Stimulated activated CD4-positive, alpha-beta T cell treated with anti-CD3 and anti-CD28 coated beads, TNF-alpha, amount 100 ng/mL, for 48 hours (primary cell): ENCODE results near the gene MYOD1.

Experiments used
- DNase-seq, 3 donors: peaks; one replicate each; pipeline ENCODE4 v3.0.0-alpha.2; 2020; ENCODE audit warnings: low read depth in 3 of 3

MYOD1 gene

DNA sequence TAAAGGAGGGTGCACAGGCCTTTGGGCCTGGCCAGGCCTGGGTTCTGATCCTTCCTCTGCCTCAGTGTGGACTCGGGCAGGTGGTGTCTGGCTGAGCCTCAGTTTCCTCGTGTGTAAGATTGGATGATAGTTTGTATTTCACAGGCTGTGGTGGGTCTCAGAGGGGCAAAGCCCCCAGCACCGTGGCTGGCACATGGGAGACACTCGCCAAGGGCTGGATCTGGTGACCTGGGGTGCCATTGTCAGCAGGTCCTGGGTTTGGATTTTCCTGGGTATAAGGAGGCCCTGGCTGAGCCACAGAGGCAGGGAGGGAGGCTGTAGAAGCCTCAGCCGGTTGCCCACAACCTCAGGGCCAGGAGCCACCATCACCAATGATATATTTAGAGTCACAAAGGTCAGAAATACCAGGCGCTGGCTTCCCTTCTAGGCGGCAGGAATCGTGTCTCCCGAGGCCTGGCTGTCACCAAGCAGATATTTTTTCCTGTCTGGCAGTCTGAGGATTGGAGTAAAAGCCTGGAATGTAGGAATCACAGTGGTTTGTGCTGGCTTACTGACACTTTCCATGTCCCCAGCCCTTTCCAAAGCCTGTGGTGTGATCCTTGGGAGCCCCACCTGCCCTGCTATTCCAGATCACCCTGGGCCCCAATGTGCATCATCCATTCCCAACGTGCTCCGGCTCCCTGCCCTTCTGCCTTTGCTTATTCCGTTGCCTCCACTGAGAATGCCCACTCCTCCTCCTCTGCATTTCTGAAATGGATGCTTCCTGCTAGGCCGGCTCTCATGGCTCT lies 30.8 kb downstream of the MYOD1 start:
- DNase-seq, result no peak

- no peak for DNase-seq
Observed at GRCh38 chr11:17750801-17751165, 31.4 kb downstream of the MYOD1 start.

GRCh38 chr11:17751558-17751957 lies 32.2 kb downstream of the MYOD1 start:
- DNase-seq, result no peak

GRCh38 chr11:17752144-17752543 lies 32.8 kb downstream of the MYOD1 start:
- DNase-seq, result no peak

GRCh38 chr11:17753153-17753552 lies 33.8 kb downstream of the MYOD1 start:
- DNase-seq, result no peak

DNA sequence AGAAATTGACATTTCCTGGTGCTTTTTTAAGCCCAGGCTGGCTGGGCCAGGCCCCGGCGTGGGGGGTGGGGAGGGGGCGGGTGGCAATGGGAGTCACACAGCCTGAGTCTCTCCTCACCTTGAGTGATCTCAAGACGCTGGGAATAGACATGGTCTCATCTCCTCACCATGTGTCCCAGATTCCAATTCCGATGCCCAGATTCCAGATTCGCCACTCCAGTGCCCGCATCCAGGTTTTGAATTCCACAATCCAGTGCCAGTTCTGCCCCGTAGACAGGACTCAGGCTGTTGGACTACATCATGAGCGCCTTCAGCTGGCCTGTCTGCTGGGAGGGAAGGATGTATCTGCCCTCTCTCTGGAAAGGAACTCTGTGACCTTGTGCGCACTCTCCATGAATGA lies 34.3 kb downstream of the MYOD1 start:
- no peak for DNase-seq

DNA sequence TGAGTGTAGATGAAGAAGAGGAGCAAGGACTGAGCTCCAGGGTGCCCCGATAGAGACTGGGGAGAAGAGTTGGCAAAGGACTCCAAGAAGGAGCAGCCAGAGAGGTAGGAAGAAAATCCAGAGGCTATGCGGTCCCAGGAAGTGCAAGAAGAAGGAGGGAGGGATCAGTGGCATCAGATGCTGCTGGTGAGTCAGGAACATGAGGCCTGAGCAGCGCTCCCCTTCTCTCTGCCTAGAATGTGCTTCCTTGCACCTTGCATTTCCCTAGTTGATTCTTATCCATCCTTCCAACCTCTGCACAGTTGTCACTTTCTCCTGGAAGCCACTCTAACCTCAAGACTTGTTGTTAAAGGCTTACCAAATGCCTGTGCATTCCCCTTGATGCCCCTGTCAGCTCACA lies 36.5 kb downstream of the MYOD1 start:
- no peak for DNase-seq

- DNase-seq, result no peak
Observed at GRCh38 chr11:17760102-17761029, 41.0 kb downstream of the MYOD1 start.

- DNase-seq, result no peak
Observed at GRCh38 chr11:17762309-17762974, 43.1 kb downstream of the MYOD1 start.

- DNase-seq, result no peak
Observed at GRCh38 chr11:17763244-17763643, 43.9 kb downstream of the MYOD1 start.

- DNase-seq, result no peak
Observed at GRCh38 chr11:17763703-17764102, 44.3 kb downstream of the MYOD1 start.

DNA sequence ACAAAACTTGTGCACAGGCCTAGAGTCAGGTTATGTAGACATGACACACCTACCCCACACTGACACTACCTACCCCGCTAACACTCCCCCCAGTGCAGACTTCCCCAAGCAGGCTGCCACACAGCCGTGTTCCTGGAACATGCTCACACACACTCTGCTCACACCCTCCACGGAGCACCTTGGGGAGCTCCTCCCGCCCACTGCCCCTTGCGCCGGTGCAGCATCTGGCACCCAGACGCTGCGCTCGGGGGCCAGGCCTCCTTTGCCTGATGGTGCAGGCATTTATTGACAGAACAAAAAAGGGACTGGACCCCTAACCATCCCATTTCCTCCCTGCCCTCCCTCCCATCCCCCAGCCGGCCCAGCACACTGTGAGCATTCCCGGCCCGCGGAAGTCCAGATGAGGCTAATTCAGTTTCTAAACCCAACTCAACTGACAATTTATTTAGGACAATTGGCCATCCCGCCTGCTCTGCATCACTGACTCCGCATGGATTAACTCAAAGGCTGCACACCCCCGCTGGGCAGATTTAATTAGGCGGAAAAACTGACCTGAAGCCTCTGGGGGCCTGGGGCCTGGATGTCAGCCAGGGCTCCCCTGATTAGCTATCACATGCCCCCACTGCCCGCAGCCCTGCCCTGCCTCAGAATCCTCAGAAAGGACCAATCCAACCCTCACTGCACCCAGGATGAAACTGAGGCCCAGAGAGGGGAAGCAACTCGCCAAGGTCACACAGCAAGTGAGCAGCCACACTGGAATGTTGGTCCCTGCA lies 45.3 kb downstream of the MYOD1 start:
- no peak for DNase-seq

GRCh38 chr11:17765356-17766072 lies 46.1 kb downstream of the MYOD1 start:
- no peak for DNase-seq

- DNase-seq, result no peak
Observed at GRCh38 chr11:17766073-17766359, 46.6 kb downstream of the MYOD1 start.

DNA sequence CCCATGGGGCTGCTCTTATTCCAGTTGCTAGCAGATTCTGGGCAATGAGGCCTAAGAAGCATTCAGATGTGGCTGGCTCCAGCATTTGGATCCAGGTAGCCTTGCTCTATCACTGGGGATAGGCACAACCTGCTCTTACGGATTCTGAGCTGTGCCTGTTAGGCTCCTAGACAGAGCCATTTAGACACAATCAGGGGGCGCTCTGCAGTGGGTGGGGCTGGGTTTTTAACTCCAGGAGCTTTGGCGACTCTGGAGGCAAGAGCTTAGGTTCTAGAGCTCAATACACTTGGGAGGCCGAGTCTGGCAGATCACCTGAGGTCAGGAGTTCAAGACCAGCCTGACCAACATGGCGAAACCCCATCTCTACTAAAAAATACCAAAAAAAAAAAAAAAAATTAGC lies 47.2 kb downstream of the MYOD1 start:
- DNase-seq, result no peak

DNA sequence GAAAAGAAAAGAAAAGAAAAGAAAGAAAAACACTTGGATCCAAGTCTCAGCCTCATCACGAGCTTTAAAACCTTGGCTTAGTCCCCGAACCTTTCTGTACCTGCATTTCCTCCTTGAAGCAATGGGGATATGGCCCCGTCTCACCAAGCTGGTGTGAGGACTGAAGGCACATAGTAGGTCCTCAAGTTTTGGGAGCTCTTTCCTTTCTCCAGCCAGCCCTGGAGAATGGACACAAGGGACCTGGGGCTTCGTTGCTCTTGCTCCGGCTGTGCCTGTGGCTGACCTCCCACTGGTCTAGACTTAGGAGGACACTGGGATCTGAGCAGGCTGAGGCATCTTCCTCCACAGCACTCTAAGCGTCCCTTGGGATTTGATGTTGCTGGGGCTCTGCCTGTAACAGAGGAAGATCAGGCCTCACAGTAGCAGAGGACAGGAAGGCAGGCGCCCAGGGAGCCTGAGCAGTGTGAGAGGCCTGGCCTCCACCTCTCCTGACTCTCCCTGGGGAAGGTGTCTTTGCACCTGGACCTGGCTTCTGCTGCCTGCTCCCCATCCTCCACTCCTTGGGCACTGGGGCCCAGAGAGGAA lies 48.0 kb downstream of the MYOD1 start:
- DNase-seq, result no peak

DNA sequence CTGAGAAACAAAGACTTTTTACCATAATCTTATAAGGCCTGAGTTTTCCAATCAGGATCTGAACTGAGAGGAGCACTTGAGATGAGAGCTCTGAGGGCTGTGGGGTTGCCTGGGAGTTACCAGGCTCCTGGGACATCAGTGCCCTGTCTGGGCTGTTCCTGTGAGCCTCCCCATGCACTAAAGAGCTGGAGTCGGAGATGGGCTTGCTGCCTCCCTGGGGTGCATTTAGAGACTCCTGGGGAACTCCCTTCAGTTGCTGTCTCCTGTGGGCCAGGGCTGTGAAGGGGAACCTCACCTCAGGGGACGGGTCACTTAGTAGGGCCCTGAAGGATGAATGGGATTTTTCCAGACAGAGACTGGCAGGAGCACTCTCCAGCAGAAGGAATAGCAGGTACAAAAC lies 48.5 kb downstream of the MYOD1 start:
- no peak for DNase-seq

DNA sequence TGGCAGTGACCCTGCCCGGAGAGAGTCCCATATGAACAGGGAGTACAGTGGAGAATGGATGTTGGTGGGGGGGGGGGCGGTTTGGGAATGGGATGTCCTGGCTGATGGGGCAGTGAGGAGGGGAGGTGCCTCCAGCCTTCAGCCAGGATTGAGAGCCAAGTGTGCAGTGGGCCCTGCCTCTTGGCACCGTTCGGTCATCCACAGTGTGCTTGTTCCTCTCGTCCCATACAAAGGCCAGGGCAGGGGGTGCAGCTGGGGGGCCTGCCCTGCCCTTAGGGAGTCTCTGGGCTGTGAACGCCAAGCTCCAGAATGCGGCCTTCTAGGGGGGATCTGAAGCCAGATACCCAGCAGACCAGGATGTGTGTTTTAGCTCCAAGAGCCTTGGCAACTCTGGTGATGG lies 49.2 kb downstream of the MYOD1 start:
- no peak for DNase-seq

GRCh38 chr11:17769218-17769617 lies 49.8 kb downstream of the MYOD1 start:
- DNase-seq, result no peak

DNA sequence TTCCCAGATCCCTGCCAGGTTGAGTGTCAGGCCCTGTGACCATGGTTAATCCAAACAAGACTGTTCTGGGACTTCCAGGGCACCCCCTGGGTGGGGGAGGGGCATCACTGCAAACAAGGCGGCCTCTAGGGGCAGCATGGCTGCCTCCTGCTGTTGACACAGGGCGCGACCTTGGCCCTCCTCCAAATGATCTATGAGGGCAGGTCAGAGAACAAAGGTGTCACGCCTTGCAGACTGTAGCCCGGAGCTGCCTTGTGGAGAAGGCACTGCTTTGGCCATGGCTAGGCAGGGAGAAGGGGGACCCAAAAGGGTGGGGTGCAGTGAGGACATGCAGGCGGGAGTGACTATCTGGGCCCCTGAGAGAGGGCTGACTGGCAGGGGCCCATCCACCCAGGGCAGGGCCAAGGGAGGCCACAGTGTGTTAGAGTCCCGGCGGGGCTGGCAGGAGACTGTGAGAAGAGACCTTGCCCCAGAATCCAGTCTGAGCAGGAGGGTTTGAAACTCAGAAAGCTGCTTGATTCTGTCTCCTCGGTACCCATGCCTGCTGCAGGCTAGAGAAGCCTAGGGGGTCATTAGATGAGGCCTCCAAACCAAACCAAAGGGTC lies 50.8 kb downstream of the MYOD1 start:
- DNase-seq, result no peak

GRCh38 chr11:17770917-17771316 lies 51.5 kb downstream of the MYOD1 start:
- no peak for DNase-seq
